PC-9 (cell line): ENCODE results near the gene MAGI2. TPM values are rescaled to one million over a fixed set of nuclear protein-coding genes. Genes with fewer than 3 reads are reported as not detected.

Source experiments
- BruUV-seq: library from RNA; stranded (reverse); fragments of 400-500 nt; replicated peaks from 2 replicates; lab custom pipeline; 2021; lab: Mats Ljungman, UMichigan
- CTCF ChIA-PET: fragments of 300-600 bp; sonication (Branson Sonifier 250); formaldehyde crosslinking; loops from one replicate; lab custom pipeline; 2022; ENCODE audit warnings: antibody characterized with exemption; lab: Charles Lee
- POLR2A ChIA-PET: fragments of 300-600 bp; sonication (Branson Sonifier 250); formaldehyde crosslinking; loops from one replicate; lab custom pipeline; 2022; ENCODE audit warnings: antibody characterized with exemption; ENCODE audit not compliant: unreplicated experiment; lab: Charles Lee
- DNase-seq, 2 experiments: peaks; one replicate each; pipeline versions ENCODE4 v3.0.0 to v3.0.0-alpha.2; 2015 to 2022; ENCODE audit warnings: mixed read lengths in 1 of 2
- H2AFZ ChIP-seq: fragments of 200-600 bp; sonication (generic); 2 replicates; pipeline ENCODE4 v1.8.1; 2017; ENCODE audit warnings: antibody characterized with exemption
- H3F3A ChIP-seq: fragments of 200-600 bp; sonication (generic); 2 replicates; pipeline ENCODE4 v1.8.1; 2017; ENCODE audit warnings: antibody characterized with exemption, mild to moderate bottlenecking, low read depth; ENCODE audit not compliant: insufficient read depth
- H3K27ac ChIP-seq: fragments of 200-600 bp; sonication (generic); 2 replicates; pipeline ENCODE4 v1.6.1; 2016; ENCODE audit warnings: mixed run types
- H3K27me3 ChIP-seq: fragments of 200-600 bp; sonication (generic); 2 replicates; pipeline ENCODE4 v1.6.1; 2016; ENCODE audit warnings: low read depth, mixed run types; ENCODE audit not compliant: insufficient read depth
- H3K36me3 ChIP-seq: fragments of 200-600 bp; sonication (generic); 2 replicates; pipeline ENCODE4 v1.6.1; 2016; ENCODE audit warnings: low read depth, mixed run types
- H3K4me1 ChIP-seq: fragments of 200-600 bp; sonication (generic); replicated peaks from 2 replicates; pipeline ENCODE4 v1.6.1; 2016; ENCODE audit warnings: mixed run types; ENCODE audit not compliant: insufficient read depth
- H3K4me2 ChIP-seq: fragments of 200-600 bp; sonication (generic); 2 replicates; pipeline ENCODE4 v1.6.1; 2017; ENCODE audit warnings: mixed run types
- H3K4me3 ChIP-seq: fragments of 200-600 bp; sonication (generic); 2 replicates; pipeline ENCODE4 v1.6.1; 2016; ENCODE audit warnings: mixed run types
- H3K79me2 ChIP-seq: fragments of 200-600 bp; sonication (generic); 2 replicates; pipeline ENCODE4 v1.6.1; 2017; ENCODE audit warnings: low read depth, mixed run types
- H3K9me2 ChIP-seq: fragments of 200-600 bp; sonication (generic); 2 replicates; pipeline ENCODE4 v1.8.1; 2017; ENCODE audit warnings: mild to moderate bottlenecking; ENCODE audit not compliant: insufficient read depth
- H3K9me3 ChIP-seq: fragments of 200-600 bp; sonication (generic); 2 replicates; pipeline ENCODE4 v1.8.1; 2016; ENCODE audit warnings: low read depth; ENCODE audit not compliant: insufficient read depth
- H4K20me1 ChIP-seq: fragments of 200-600 bp; sonication (generic); 2 replicates; pipeline ENCODE4 v1.8.1; 2017; ENCODE audit not compliant: insufficient read depth
- EZH2 ChIP-seq: fragments of 200-600 bp; sonication (generic); IDR thresholded peaks from 2 replicates; pipeline ENCODE4 v1.8.0; 2017; ENCODE audit warnings: antibody characterized with exemption, low read depth
- intact Hi-C: fragments of 100-400 bp; cut with micrococcal nuclease; formaldehyde crosslinking; loops from one replicate; pipeline ENCODE4 v1.10.0; 2022; ENCODE audit not compliant: unreplicated experiment
- total RNA-seq: library from RNA; stranded (reverse); gene quantifications from 2 replicates; pipeline ENCODE4 v1.2.3, GENCODE V29; 2021
- TF ChIP-seq, protein P1 (sequence below): fragments of 200-600 bp; sonication (generic); conservative IDR thresholded peaks from 2 replicates; pipeline ENCODE4 v1.6.1; 2017; ENCODE audit warnings: mixed run types, antibody characterized with exemption, mild to moderate bottlenecking, moderate library complexity

The MAGI2 gene
- total RNA-seq, 1 experiment from 2014 or later = 0.92 TPM

DNA sequence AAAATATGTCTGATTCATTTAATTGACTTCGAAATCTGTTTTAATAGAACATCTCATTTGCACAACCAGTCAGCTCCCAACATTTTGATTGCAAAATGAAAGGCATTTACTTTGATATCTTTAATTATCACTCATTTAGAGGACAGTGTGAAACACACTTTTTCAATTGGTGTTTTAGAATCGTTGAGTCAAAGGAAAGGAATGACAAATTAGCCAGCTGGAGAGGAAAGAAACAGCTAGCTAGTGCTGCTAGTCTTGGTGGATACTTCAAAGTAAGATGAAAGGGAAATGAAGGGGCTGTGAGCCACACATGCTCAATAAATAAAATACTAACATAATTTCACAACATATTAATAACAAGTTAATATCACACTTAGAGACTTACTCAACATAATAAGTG, 1084.7 kb downstream of the MAGI2 start:
- H2AFZ ChIP-seq = no peak overlapping the region
- TF ChIP-seq, protein P1, sequence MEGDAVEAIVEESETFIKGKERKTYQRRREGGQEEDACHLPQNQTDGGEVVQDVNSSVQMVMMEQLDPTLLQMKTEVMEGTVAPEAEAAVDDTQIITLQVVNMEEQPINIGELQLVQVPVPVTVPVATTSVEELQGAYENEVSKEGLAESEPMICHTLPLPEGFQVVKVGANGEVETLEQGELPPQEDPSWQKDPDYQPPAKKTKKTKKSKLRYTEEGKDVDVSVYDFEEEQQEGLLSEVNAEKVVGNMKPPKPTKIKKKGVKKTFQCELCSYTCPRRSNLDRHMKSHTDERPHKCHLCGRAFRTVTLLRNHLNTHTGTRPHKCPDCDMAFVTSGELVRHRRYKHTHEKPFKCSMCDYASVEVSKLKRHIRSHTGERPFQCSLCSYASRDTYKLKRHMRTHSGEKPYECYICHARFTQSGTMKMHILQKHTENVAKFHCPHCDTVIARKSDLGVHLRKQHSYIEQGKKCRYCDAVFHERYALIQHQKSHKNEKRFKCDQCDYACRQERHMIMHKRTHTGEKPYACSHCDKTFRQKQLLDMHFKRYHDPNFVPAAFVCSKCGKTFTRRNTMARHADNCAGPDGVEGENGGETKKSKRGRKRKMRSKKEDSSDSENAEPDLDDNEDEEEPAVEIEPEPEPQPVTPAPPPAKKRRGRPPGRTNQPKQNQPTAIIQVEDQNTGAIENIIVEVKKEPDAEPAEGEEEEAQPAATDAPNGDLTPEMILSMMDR = no peak
- no peak for TF ChIP-seq EZH2
- no peak overlapping the region for H3K4me3 ChIP-seq
- BruUV-seq = no TSS peak
- H4K20me1 ChIP-seq = no peaks in the 10 kb centered on the region
- ChIA-PET POLR2A (no interaction called here), CTCF (no interaction called here)
- H3K36me3 ChIP-seq = no peaks in the 10 kb centered on the region
- no peaks in the 10 kb centered on the region for H3K9me2 ChIP-seq
- H3K79me2 ChIP-seq = no peaks in the 10 kb centered on the region
- no peaks in the 10 kb centered on the region for H3K27me3 ChIP-seq
- H3K27ac ChIP-seq = no peak overlapping the region
- no peaks in the 10 kb centered on the region for H3K4me1 ChIP-seq
- no peaks in the 10 kb centered on the region for H3F3A ChIP-seq
- H3K4me2 ChIP-seq = no peak overlapping the region
- intact Hi-C loops = no loop called here
- H3K9me3 ChIP-seq = no peaks in the 10 kb centered on the region
- DNase-seq = no peak

DNA sequence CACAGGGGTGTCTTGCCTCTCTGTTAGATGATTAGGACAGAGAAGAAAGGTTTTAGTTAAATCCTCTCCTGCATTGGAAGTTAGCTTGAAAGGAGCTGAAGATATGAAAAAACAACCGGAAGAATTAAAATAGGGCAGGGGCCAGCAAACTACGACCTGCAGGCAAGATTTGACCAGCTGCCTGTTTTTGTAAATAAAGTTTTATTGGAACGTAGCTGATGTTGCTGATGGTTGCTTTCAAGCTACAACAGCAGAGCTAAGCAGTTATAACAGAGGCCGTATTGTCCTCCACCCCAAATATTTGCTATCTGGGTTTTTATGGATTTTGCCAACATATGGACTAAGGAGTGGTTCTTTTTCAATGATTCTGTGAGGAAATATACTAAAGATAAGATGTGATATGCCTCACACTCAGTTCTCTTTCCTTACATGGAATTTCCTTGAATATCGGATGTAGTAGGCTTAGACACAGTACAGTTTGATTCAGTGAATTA, 1086.1 kb downstream of the MAGI2 start:
- no TSS peak for BruUV-seq
- ChIA-PET POLR2A (no interaction called here), CTCF (no interaction called here)
- no peak overlapping the region for H3K27ac ChIP-seq
- no peaks in the 10 kb centered on the region for H3K36me3 ChIP-seq
- no peak overlapping the region for H3K4me2 ChIP-seq
- H3K9me2 ChIP-seq = no peaks in the 10 kb centered on the region
- H4K20me1 ChIP-seq = no peaks in the 10 kb centered on the region
- H3K79me2 ChIP-seq = no peaks in the 10 kb centered on the region
- no peak overlapping the region for H2AFZ ChIP-seq
- no peak for DNase-seq
- no peak overlapping the region for H3K4me3 ChIP-seq
- TF ChIP-seq EZH2 = no peak
- TF ChIP-seq, protein P1 = no peak
- H3F3A ChIP-seq = no peaks in the 10 kb centered on the region
- intact Hi-C loops = no loop called here
- no peaks in the 10 kb centered on the region for H3K27me3 ChIP-seq
- no peaks in the 10 kb centered on the region for H3K9me3 ChIP-seq
- H3K4me1 ChIP-seq = no peaks in the 10 kb centered on the region

DNA sequence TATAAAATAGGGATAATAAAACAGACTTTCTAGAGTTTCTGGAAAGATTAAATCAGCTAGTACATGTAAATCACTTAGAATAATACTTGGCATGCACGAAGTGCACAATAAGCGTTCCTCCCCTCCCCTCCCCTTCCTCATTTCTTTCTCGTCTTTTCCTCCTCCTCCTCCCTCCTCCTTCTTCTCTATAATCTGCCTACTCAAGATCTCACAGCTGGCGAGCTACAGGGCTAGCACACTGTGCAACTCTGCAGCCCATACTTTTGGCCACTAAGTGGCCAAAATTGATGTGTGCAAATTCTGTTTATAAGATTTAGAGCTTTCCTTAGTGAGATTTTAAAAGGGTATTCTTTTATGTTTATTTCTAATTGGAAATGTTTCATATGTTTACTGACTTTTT, 1089.6 kb downstream of the MAGI2 start:
- H3K4me1 ChIP-seq = no peaks in the 10 kb centered on the region
- no peaks in the 10 kb centered on the region for H3K9me2 ChIP-seq
- no peak overlapping the region for H3K4me3 ChIP-seq
- H3K36me3 ChIP-seq = no peaks in the 10 kb centered on the region
- no peak overlapping the region for H3K4me2 ChIP-seq
- ChIA-PET POLR2A (interaction anchor here (0.6 kb wide), 1 partner anchor 36 kb away, joined by 3 read pairs; no protein-coding TSS in a partner anchor), CTCF (no interaction called here)
- BruUV-seq = no TSS peak
- no peak overlapping the region for H2AFZ ChIP-seq
- intact Hi-C loops = no loop called here
- TF ChIP-seq, protein P1 = no peak
- TF ChIP-seq EZH2 = no peak
- no peaks in the 10 kb centered on the region for H3K27me3 ChIP-seq
- no peak overlapping the region for H3K27ac ChIP-seq
- no peaks in the 10 kb centered on the region for H3K79me2 ChIP-seq
- DNase-seq = no peak
- no peaks in the 10 kb centered on the region for H3F3A ChIP-seq
- no peaks in the 10 kb centered on the region for H4K20me1 ChIP-seq
- no peaks in the 10 kb centered on the region for H3K9me3 ChIP-seq
